HepG2 (cell line): ENCODE measurements around the gene RANGRF.

Experiments
- CREB1 ChIP-seq, 2 experiments: fragments of 450-650 bp in 1 of 2; IDR thresholded peaks; 2 replicates each; pipeline ENCODE4 v1.6.1; 2016 to 2017; ENCODE audit warnings: control low read depth in 1 of 2, mild to moderate bottlenecking in 1 of 2, missing compliant biosample characterization in 1 of 2, missing genetic modification characterization in 1 of 2
- TF ChIP-seq, protein P1 (sequence below): IDR thresholded peaks from 2 replicates; pipeline ENCODE4 v1.6.1; 2012; ENCODE audit warnings: low read length, improper control_type of control experiment
- TF ChIP-seq, protein P2 (sequence below): sonication (generic); formaldehyde crosslinking; IDR thresholded peaks from 2 replicates; pipeline ENCODE4 v1.5.1; 2020; ENCODE audit warnings: missing genetic modification reagents, mild to moderate bottlenecking, borderline replicate concordance

DNA sequence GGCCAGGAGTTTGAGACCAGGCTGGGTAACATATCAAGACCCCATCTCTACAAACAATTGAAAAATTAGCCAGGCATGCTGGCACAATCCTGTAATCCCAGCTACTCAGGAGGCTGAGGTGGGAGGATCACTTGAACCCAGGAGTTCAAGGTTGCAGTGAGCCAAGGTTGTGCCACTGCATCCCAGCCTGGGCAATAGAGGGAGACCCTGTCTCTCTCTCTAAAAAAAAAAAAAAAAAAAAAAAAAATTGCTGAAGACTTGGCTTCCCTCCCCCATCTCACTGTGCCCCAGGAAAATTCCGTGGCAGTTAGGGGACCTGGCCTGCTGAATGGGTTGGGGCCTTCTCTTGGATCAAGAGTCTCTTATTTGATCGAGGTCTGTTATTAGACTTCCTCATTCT lies 51.1 kb downstream of the RANGRF start, which contains the start of gene ODF4:
- TF ChIP-seq, protein P1, sequence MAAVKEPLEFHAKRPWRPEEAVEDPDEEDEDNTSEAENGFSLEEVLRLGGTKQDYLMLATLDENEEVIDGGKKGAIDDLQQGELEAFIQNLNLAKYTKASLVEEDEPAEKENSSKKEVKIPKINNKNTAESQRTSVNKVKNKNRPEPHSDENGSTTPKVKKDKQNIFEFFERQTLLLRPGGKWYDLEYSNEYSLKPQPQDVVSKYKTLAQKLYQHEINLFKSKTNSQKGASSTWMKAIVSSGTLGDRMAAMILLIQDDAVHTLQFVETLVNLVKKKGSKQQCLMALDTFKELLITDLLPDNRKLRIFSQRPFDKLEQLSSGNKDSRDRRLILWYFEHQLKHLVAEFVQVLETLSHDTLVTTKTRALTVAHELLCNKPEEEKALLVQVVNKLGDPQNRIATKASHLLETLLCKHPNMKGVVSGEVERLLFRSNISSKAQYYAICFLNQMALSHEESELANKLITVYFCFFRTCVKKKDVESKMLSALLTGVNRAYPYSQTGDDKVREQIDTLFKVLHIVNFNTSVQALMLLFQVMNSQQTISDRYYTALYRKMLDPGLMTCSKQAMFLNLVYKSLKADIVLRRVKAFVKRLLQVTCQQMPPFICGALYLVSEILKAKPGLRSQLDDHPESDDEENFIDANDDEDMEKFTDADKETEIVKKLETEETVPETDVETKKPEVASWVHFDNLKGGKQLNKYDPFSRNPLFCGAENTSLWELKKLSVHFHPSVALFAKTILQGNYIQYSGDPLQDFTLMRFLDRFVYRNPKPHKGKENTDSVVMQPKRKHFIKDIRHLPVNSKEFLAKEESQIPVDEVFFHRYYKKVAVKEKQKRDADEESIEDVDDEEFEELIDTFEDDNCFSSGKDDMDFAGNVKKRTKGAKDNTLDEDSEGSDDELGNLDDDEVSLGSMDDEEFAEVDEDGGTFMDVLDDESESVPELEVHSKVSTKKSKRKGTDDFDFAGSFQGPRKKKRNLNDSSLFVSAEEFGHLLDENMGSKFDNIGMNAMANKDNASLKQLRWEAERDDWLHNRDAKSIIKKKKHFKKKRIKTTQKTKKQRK: no peak
- TF ChIP-seq CREB1 (IDR thresholded peaks at IDR 0.05) (no peak), CREB1 (CRISPR knock-in tag; IDR thresholded peaks at IDR 0.05) (no peak)
- TF ChIP-seq, protein P2, sequence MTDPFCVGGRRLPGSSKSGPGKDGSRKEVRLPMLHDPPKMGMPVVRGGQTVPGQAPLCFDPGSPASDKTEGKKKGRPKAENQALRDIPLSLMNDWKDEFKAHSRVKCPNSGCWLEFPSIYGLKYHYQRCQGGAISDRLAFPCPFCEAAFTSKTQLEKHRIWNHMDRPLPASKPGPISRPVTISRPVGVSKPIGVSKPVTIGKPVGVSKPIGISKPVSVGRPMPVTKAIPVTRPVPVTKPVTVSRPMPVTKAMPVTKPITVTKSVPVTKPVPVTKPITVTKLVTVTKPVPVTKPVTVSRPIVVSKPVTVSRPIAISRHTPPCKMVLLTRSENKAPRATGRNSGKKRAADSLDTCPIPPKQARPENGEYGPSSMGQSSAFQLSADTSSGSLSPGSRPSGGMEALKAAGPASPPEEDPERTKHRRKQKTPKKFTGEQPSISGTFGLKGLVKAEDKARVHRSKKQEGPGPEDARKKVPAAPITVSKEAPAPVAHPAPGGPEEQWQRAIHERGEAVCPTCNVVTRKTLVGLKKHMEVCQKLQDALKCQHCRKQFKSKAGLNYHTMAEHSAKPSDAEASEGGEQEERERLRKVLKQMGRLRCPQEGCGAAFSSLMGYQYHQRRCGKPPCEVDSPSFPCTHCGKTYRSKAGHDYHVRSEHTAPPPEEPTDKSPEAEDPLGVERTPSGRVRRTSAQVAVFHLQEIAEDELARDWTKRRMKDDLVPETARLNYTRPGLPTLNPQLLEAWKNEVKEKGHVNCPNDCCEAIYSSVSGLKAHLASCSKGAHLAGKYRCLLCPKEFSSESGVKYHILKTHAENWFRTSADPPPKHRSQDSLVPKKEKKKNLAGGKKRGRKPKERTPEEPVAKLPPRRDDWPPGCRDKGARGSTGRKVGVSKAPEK (CRISPR knock-in tag): no peak
